ENCODE results near the gene NPFFR1.

NPFFR1 gene

GRCh38 chr10:70312972-70313371 is 29.2 kb upstream of the NPFFR1 start:
- no peak for DNase-seq

- no peak for DNase-seq
Observed at GRCh38 chr10:70312249-70312648, 28.4 kb upstream of the NPFFR1 start.

- DNase-seq: no peak
Observed at GRCh38 chr10:70311698-70312097, 27.9 kb upstream of the NPFFR1 start.

GRCh38 chr10:70309661-70310060 is 25.9 kb upstream of the NPFFR1 start:
- DNase-seq: no peak

- DNase-seq: no peak
Observed at GRCh38 chr10:70308121-70309060, 24.6 kb upstream of the NPFFR1 start.

- no peak for DNase-seq
Observed at GRCh38 chr10:70306886-70307520, 23.2 kb upstream of the NPFFR1 start.

- DNase-seq: no peak
Observed at GRCh38 chr10:70306181-70306705, 22.4 kb upstream of the NPFFR1 start.

GRCh38 chr10:70303730-70304129 is 19.9 kb upstream of the NPFFR1 start:
- no peak for DNase-seq

- DNase-seq: no peak
Observed at GRCh38 chr10:70302292-70302691, 18.5 kb upstream of the NPFFR1 start.

GRCh38 chr10:70300908-70301597 is 17.2 kb upstream of the NPFFR1 start:
- DNase-seq: no peak

GRCh38 chr10:70300461-70300860 is 16.7 kb upstream of the NPFFR1 start:
- DNase-seq: no peak

GRCh38 chr10:70299876-70300275 is 16.1 kb upstream of the NPFFR1 start:
- no peak for DNase-seq

- no peak for DNase-seq
Observed at GRCh38 chr10:70298393-70298792, 14.6 kb upstream of the NPFFR1 start.

GRCh38 chr10:70297224-70297623 is 13.4 kb upstream of the NPFFR1 start:
- no peak for DNase-seq

- DNase-seq: no peak
Observed at GRCh38 chr10:70296406-70296899, 12.6 kb upstream of the NPFFR1 start.

GRCh38 chr10:70295926-70296325 is 12.1 kb upstream of the NPFFR1 start:
- DNase-seq: no peak

GRCh38 chr10:70295321-70295720 is 11.5 kb upstream of the NPFFR1 start:
- DNase-seq: no peak

- no peak for DNase-seq
Observed at GRCh38 chr10:70293169-70293843, 9.5 kb upstream of the NPFFR1 start.

GRCh38 chr10:70292004-70292403 is 8.2 kb upstream of the NPFFR1 start:
- no peak for DNase-seq

GRCh38 chr10:70289739-70290138 is 5.9 kb upstream of the NPFFR1 start:
- DNase-seq: no peak

- DNase-seq: no peak
Observed at GRCh38 chr10:70286616-70287015, 2.8 kb upstream of the NPFFR1 start.

- DNase-seq: no peak
Observed at GRCh38 chr10:70285476-70285831, 1.6 kb upstream of the NPFFR1 start.

Data from NCI-H774 (cell line).